T47D (cell line): Measurements from ENCODE around the gene UBC.
"Not testable (repeated sequence)": the region's sequence is repeated elsewhere in the genome, so short reads cannot be mapped to it uniquely, and the experiment has no call there.

ENCODE experiments used
- DNase-seq, 2 experiments: peaks; one replicate each; pipeline versions ENCODE4 v3.0.0 to v3.0.0-alpha.2; 2011 to 2012; ENCODE audit warnings: low read depth in 1 of 2, low spot score in 1 of 2
- JUND ChIP-seq: IDR thresholded peaks from 2 replicates; pipeline ENCODE4 v1.6.1; 2012; ENCODE audit warnings: low read depth
- in situ Hi-C: cut with HindIII; loops from 2 replicates; pipeline ENCODE4 v1.10.0; 2016; ENCODE audit warnings: low sequenced_read_pairs, low pct_unique_long_range_greater_than_20kb

The UBC gene

DNA sequence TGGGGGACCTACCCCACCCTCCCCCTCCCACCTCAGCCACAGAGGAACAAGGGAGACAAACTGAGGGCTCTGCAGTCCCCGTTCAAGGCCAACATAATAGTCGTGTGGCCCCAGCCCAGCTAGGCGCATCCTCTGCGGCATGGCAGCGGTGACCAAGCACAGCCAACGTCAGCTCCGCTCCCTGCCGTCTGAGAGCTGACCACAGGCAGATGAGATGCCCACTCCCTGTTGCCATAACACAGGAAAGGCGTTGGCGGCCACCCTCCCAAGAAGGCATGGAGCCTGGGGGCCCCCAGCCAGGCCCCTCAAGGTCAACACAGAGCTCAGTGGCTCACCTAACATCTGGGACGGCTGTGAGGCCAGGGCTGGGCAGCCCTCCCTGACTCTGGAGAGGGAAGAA is 32.6 kb upstream of the UBC start:
- no peak for DNase-seq
- no peak for TF ChIP-seq JUND
- in situ Hi-C loops: no loop called here

DNA sequence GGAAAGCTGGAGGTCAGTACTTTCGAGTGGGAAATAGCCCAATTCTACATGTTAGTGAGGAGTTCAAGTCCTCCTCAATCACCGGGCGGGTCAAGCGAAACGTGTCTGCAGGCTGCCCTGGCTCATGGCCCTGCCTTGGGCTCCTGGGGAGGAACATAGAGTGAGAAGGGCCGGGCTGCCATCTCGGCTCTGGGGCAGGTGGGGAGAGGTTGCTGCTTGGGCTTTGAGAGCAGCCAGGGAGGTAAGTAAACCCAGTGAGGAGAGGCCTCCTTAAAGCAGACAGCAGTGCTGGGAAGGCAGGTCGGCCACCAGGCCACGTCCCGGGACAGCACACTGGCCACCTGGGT is 32.0 kb upstream of the UBC start:
- DNase-seq: no peak
- no peak for TF ChIP-seq JUND
- in situ Hi-C loops: no loop called here

DNA sequence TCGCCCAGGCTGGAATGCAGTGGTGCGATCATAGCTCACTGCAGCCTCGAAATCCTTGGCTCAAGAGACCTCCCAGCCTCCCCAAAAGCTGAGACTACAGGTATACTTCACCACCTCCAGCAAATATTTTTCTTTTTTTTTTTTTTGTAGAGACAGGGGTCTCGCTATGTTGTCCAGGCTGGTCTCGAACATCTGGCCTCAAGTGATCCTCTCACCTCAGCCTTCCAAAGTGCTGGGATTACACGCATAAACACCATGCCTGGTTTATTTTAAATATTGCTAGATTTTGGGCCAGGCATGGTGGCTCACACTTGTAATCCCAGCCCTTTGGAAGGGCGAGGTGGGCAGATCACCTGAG is 26.7 kb upstream of the UBC start:
- in situ Hi-C loops: no loop called here
- no peak for DNase-seq
- no peak for TF ChIP-seq JUND

DNA sequence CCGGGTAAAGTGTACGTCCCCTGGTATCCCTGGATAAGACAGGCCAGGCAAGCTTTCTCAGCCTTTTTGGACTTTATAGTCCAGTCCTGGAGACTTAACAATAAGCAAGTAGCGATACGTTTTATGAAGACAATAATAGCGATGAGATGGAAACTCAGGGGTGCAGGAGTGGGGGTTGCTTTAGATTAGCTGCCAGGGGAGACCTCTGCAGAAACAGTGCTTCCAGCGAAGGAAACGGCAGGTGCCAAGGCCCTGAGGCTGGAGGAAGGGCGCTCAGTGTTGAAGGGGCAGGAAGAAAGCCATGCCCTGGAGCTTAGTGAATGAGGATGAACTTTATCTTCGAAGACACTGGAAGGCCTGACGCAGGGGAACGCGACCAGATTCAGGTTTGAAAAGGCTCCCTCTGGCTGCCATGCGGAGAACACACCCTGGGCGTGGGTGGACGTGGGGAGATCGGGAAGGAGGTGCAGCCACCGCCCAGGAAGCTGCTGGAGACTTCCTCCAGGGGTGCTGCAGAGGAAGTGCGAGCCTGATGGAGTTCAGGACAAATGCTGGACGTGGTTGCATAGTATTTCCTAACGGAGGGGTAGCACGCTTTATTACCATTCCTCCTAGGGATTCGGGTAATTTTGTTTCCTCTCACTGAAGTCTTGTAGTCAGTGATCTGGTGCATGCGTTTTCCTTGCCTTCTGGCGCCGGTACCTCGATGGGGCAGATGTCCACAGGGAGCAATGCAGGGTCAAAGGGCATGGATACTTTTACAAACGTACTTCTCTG is 26.1 kb upstream of the UBC start:
- in situ Hi-C loops: no loop called here
- DNase-seq: peak; percentile 62 to 98
- no peak for TF ChIP-seq JUND

DNA sequence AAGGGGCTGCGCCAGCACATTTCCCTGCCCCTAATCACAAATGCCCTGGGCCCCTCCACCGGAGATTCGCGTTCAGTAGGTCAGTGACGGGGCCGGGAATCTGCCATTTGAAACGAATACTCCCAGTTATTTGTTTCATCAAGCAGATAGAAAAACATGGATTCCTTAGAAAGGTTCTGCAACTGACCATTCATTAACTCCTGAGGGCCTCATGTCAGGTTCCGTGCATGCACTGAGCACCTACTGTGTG is 25.6 kb upstream of the UBC start:
- no peak for TF ChIP-seq JUND
- DNase-seq: no peak
- in situ Hi-C loops: no loop called here

DNA sequence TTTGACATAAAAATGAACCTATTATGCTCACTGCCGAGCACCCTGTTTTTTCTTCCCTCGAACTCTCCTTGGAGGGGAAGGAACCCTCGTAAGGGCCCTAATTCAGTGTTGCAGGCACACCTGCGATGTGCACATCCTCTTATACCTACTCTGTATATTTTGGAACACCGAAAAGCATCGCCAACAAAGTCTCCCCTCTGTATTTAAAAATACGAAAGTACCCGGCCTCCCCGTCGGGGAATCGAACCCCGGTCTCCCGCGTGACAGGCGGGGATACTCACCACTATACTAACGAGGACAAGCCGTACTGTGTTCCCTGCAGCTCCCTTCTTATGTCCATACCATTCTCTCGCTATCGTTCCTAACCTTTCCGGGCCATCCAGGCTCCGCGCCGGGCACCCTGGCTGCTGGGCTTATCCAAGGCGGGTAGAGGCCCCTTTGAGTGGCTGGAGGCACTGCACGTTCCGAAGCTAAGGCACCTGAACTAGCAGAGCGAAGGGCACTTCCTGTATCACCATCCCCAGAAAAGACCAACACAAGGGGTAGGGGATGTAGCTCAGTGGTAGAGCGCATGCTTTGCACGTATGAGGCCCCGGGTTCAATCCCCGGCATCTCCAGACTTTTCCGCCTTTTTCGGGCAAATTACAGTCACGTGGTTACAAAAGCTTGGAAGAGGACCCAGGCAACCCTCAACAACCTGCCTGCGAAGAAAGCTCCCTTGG is 25.1 kb upstream of the UBC start:
- TF ChIP-seq JUND: no peak
- in situ Hi-C loops: no loop called here
- DNase-seq: peak in 1 of 2 experiments; percentile 95

DNA sequence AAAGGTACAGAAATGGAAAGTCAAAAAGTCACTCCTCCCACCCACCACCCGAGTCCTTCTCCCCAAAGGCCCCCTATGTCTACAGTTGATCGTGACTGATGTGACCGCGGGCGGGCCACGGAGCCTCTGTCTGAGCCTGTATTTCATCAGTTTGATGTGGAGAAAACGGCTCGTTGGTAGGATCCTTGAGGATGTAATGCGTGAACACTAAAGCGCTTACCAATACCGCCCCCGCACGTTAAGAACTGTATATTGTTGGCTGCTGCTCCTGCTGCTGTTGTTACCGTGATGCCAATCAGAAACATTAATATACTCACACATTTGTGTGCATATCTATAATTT is 24.6 kb upstream of the UBC start:
- DNase-seq: peak in 1 of 2 experiments; percentile 93
- in situ Hi-C loops: no loop called here
- TF ChIP-seq JUND: no peak

DNA sequence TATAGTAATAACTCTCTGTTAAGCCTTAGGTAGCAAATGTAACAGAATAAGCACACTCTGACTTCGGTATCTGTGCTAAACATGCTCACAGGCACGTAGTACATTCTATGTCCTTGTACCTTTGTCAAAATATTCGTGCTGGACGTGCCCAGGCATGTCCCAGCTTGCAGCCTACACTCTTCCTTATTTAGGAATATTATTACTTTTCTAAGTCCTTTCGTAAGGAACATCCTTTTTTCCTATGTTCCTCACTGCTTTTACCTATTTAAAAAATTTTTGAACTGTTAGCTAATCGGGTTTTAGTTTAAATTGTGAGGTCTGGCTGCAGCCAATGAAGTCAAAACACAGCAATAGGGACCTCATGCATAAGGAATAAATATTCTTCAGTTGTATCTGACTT is 24.1 kb upstream of the UBC start:
- TF ChIP-seq JUND: no peak
- in situ Hi-C loops: no loop called here
- peak in 1 of 2 experiments; percentile 81 for DNase-seq

DNA sequence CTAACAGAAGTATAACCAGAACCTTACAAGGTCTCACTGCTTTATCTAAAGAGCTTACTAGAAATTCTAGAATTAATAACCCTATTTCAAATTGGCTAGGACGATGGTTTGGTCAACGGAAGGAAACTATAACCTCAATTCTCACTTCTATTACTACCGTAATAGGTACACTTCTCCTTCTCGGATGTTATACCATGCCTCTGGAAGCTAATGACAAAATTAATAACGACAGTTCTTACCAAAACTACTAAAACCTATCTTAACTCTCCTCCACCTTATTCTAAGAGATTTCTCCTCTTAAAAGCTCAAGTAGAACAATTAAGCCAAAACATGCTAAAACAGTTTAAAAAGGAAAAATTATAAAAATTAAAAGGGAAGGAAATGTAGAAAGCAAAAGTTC is 23.7 kb upstream of the UBC start:
- no peak for DNase-seq
- no peak for TF ChIP-seq JUND
- in situ Hi-C loops: no loop called here

DNA sequence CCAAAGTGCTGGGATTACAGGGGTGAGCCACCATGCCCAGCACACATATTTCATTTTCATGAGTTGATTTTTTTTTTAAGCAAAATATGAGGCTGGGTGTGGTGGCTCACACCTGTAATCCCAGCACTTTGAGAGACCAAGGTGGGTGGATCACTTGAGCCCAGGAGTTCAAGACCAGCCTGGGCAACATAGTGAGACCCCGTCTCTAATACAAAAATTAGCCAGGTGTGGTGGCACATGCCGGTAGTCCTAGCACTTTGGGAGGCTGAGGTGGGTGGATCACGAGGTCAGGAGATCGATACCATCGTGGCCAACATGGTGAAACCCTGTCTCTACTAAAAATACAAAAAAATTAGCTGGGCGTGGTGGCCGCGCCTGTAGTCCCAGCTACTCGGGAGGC is 17.1 kb upstream of the UBC start:
- in situ Hi-C loops, DNase-seq: not testable (repeated sequence)

DNA sequence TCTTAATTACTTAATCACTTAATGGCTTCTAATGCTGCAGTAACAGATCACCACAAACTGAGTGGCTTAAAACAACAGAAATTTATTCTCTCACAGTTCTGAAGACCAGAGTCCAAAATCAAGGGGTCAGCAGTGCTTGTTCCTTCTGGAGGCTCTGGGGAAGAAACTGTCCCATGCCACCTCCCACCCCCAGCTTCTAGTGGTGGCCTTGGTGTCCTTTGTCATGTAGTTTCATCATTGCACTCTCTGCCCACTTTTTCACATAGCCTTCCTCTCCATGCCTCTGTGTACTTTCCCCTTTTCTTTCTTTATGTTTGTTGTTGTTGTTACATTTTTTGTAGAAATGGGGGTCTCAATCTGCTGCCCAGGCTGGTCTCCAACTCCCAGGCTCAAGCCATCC is 16.1 kb upstream of the UBC start:
- in situ Hi-C loops: no loop called here
- no peak for DNase-seq
- no peak for TF ChIP-seq JUND

DNA sequence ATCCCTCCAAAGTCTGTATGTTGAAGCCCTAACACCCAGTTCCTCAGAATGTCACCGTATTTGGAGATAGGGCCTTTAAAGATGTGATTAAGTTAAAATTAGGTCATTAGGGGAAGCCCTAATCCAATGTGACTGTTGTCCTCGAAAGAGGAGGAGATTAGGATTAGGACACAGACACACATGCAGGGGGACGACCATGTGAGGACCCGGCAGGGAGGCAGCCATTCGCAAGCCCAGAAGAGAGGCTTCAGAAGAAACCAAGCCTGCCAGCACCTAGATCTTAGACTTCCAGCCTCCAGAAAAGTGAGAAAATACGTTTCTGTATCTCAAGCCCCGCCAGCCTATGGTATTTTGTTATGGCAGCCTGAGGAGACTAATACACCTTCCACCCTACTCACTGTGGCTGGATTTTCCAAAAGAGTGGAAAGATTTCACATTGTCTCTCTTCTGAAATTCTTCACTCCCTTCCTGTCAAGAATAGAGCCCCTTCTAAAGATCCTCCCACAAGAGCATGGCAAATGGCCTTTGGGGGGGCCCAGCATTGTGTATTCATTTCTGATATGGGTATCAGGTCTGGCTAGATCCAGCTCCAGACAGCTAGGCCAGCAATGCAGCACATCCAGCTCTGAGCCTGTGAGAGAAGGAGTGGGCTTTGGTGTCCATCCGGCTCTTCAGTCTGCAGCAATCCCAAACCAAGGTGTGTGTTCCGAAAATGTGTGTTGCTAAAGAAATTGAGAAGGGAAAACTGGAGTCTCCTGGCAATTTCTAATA is 15.4 kb upstream of the UBC start:
- in situ Hi-C loops: no loop called here
- TF ChIP-seq JUND: no peak
- DNase-seq: no peak

DNA sequence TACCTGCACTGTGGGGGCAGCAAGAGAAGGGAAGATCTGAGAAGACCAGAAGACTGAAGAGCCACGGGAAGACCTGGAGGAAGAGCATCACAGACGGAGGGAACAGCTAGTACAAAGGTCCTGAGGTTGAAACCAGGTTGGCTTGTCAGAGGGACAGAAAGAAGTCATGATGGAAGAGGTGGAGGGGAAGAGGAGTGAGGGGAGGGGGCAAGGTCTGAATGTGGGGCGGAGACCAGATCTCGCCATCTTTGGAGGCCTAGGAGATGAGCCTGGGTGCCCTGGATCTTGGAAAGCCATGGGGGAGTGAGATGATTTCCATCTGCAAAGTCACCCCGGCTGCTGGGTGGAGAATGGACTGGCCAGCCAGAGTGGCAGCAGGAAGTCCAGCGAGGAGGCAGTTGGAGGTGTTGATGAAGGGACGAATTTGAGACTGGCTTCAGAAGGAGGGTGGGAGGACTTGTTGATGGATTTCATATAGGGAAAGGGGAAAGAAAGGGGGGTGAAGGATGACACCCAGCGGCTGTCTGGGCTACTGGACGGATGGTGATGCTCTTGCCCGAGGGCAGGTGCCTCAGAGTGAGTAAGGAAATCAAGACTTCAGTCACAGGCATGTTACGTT is 14.6 kb upstream of the UBC start:
- in situ Hi-C loops: no loop called here
- TF ChIP-seq JUND: no peak
- DNase-seq: no peak
